Mesodermal cell (in vitro differentiated cells): Measurements from ENCODE around the gene LDLRAD2.

Experiments
- H3K27ac ChIP-seq: 2 replicates; pipeline ENCODE4 v1.7.0; 2013; ENCODE audit warnings: mild to moderate bottlenecking, low read depth, low read length, moderate library complexity; ENCODE audit not compliant: severe bottlenecking
- H3K36me3 ChIP-seq: 2 replicates; pipeline ENCODE4 v1.7.1; 2013; ENCODE audit warnings: mild to moderate bottlenecking, low read length, moderate library complexity; ENCODE audit not compliant: control insufficient read depth, insufficient read depth
- H3K4me1 ChIP-seq: one replicate; pipeline ENCODE4 v1.7.1; 2013; ENCODE audit warnings: mild to moderate bottlenecking, low read length; ENCODE audit not compliant: insufficient read depth, control insufficient read depth, poor library complexity, severe bottlenecking
- H3K4me3 ChIP-seq: 2 replicates; pipeline ENCODE4 v1.7.0; 2013; ENCODE audit warnings: low read length, control low read depth, mild to moderate bottlenecking; ENCODE audit not compliant: insufficient read depth, poor library complexity, severe bottlenecking; ENCODE audit errors: extremely low read depth
- H3K9me3 ChIP-seq: 2 replicates; pipeline ENCODE4 v1.7.1; 2013; ENCODE audit warnings: mild to moderate bottlenecking, low read length, moderate library complexity; ENCODE audit not compliant: control insufficient read depth
- WGBS, 2 experiments: methylation state at CpG; one replicate each; pipeline ENCODE4 v1.1.5; 2013; ENCODE audit warnings: missing lambda C conversion rate in 2 of 2; ENCODE audit not compliant: insufficient coverage in 2 of 2; 5-methylcytosine and 5-hydroxymethylcytosine counted together

The LDLRAD2 gene

DNA sequence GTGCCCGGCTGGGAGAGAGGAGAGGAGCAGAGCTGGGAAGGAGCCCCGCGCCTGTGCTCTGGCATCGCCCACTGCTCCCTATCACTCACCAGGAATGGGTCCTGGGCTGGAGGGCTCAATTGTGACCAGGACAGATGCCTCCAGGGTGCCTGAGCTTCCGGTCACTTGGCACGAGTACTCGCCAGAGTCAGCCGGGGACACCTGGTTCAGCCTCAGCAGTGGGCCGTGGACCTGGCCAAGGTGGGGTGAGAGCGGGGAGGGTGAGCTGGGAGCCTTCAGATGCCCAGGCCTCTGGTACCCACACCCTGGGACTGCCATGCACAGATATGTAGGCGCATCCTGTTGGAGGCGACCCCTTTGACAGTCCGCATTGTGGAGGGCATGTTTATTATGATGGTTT lies 31.1 kb downstream of the LDLRAD2 start:
- WGBS, 2 experiments, result 94 to 98% methylated on average over 9 to 11 of the region's 13 CpGs
- no peaks in the 10 kb centered on the region for H3K9me3 ChIP-seq
- peaks cover 86% of the 10 kb centered on the region for H3K36me3 ChIP-seq
- H3K27ac ChIP-seq, result no peak overlapping the region
- H3K4me3 ChIP-seq, result no peak overlapping the region
- no peaks in the 10 kb centered on the region for H3K4me1 ChIP-seq

DNA sequence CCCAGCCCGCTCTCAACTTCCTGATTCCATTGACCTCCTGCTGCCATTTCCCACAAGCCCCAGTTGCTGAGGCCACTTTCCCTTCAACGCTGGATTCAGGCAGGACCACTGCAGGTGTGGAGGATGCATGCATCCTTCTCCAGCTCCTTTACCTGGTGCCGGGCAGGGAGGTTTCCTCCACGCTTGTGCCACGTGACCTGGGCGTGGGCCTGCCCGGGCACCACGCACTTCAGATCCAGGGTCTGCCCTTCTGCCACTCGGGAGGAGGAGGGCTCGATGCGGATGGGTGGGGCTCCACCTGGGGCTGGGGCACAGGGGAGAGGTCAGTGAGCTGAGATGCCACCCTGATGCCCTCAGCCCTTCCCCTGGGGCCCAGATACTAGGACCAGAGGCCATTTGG lies 31.9 kb downstream of the LDLRAD2 start:
- 86 to 100% methylated on average over 4 to 10 of the region's 11 CpGs for WGBS, 2 experiments
- Histone ChIP-seq H3K4me1 (no peaks in the 10 kb centered on the region), H3K4me3 (no peak overlapping the region), H3K27ac (no peak overlapping the region), H3K36me3 (peaks cover 80% of the 10 kb centered on the region), H3K9me3 (no peaks in the 10 kb centered on the region)

DNA sequence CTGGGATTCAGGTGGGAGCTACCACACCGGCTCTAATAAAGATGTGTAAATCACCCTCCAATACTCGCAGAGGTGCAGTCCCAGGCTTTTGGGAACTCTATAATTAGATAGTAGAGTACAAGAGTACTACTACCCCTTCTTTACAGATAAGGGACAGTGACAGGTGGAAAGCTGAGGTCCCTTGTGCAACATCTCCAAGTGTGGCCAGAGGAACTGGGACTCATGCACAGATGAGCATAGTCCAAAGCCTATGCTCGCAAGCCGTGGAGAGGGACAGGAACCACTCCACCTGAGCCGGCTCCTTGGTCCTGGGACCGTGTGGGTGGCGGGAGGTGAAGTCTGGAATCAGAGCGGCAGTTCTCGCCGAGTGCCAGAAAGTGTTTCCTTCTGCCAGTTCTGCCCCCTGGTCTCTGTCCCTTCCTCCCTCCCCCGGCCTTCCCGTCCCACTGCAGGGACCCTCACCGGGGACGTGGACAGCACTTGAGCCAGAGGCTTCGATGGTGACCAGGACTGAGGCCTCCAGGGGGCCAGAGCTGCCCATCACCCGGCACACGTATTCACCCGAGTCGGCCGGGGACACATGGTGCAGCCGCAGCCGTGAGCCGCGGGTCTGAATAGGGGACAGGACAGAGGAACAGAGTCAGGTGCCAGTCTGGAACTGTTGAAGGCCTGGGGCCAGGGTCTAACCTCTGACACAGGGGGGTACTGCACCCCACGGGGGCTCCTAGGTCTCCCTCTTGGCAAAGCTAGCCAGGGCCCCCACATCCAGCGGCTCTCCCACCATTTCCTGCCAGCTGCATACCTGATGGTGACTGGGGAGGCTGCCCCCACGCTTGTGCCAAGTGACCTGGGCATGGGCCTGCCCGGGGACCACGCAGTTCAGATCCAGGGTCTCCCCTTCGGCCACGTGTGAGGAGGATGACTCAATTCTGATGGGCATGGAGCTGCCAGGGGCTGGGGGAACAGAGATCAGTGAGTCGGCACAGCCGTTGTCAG lies 33.9 kb downstream of the LDLRAD2 start:
- H3K4me1 ChIP-seq, result no peaks in the 10 kb centered on the region
- no peaks in the 10 kb centered on the region for H3K9me3 ChIP-seq
- H3K27ac ChIP-seq, result no peak overlapping the region
- H3K4me3 ChIP-seq, result no peak overlapping the region
- 95 to 96% methylated on average over 26 to 27 of the region's 33 CpGs for WGBS, 2 experiments
- peaks cover 78% of the 10 kb centered on the region for H3K36me3 ChIP-seq

DNA sequence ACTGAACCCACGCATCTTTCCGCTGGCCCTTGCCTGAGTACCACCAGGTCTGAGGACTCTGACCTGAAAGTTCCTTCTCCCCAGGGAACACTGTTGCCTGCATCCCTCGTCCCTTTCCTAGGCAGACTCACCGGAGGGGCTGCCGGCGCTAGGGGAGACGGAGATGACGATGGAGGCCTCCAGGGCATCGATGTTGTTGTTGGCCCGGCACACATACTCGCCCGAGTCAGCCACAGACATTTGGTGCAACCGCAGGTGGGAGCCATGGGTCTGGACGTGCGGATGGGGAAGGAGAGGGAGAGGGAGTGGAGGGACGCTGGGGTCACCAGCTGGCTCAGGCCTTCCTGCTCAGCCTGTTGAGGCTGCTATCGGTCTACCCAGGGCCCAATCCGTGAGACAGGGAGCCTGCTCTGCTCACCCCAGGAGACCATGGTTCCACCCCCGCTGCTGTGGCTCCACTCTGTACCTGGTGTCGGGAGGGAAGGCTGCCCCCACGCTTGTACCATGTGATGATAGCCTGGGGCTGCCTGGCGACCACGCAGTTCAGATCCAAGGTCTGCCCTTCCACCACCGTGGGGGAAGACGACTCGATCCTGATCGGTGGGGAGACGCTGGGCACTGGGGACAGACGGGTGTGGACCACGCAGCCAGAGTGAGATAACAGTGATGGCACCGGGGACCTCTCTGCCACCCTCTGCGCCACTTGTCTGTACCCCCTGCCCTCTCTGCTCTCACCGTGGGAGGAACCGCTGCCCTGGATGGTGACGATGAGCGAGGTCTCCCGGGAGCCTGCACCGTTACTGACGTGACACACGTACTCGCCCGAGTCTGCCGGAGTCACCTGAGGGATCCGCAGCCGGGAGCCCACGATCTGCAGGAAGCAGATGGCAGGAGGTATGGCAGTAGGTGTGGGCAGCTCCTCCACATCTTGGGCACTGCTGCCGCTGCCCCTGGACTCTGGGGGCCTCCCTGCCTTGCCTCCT lies 35.4 kb downstream of the LDLRAD2 start:
- Histone ChIP-seq H3K4me3 (no peak overlapping the region), H3K4me1 (no peaks in the 10 kb centered on the region), H3K9me3 (no peaks in the 10 kb centered on the region), H3K36me3 (peaks cover 76% of the 10 kb centered on the region), H3K27ac (no peak overlapping the region)
- 95 to 97% methylated on average over 37 to 47 of the region's 47 CpGs for WGBS, 2 experiments

DNA sequence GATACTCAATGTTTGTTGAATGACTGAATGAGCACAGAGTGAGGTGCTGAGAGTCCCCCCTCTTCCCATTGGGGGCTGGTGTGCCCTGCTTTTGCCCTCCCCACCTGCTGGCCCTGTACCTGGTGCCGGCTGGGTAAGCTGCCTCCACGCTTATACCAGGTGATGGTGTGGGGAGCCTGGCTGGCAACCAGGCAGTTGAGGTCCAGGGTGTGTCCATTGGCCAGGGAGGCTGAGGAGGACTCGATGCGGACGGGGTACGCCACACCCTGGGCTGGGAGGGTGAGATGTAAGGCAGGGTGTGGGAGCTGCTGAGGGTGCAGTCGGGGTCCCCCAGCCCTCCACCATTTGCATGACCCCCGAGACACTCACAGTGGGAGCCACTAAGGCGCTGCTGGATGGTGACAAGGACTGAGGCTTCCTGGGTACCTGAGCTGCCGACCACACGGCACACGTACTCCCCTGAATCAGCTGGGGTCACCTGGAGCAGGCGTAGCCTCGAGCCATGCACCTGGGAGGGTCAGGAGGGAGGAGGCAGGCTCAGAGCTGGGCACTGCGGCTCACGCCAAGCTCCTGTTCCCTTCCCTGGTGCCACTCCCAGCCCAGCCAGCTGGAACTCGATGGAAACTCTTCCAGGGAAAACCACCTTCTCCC lies 36.6 kb downstream of the LDLRAD2 start:
- no peaks in the 10 kb centered on the region for H3K4me1 ChIP-seq
- H3K27ac ChIP-seq, result no peak overlapping the region
- H3K36me3 ChIP-seq, result peaks cover 71% of the 10 kb centered on the region
- H3K9me3 ChIP-seq, result no peaks in the 10 kb centered on the region
- no peak overlapping the region for H3K4me3 ChIP-seq
- 96 to 97% methylated on average over 12 to 17 of the region's 17 CpGs for WGBS, 2 experiments

DNA sequence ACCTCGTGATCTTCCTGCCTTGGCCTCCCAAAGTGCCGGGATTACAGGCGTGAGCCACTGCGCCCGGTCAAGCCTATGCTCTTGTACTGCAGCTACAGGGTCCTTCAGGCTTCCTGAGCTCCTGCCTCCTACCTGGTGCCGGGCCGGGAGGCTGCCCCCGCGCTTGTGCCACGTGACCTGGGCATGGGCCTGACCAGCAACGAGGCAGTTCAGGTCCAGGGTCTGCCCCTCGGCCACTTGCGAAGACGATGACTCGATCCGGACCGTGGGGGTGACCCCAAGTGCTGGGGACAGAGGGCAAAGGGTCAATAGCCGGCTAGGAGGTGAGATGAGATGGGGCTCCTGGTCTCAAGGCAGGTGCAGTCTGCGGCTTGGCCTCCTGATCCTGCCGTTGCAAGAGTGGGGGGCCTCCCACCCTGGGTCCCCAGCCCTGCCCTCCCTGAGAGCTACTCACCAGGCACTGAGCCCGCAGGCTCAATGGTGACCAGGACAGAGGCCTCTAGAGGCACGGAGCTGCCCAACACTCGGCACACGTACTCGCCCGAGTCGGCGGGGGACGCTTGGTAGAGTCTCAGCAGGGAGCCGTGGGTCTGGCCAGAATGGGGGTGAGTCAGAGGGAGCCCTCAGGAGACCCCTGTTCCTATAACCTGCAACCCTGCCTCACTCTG lies 38.0 kb downstream of the LDLRAD2 start:
- H3K27ac ChIP-seq, result no peak overlapping the region
- no peaks in the 10 kb centered on the region for H3K4me1 ChIP-seq
- peaks cover 73% of the 10 kb centered on the region for H3K36me3 ChIP-seq
- H3K4me3 ChIP-seq, result no peak overlapping the region
- WGBS, 2 experiments, result 96 to 98% methylated on average over 23 to 28 of the region's 30 CpGs
- H3K9me3 ChIP-seq, result no peaks in the 10 kb centered on the region

DNA sequence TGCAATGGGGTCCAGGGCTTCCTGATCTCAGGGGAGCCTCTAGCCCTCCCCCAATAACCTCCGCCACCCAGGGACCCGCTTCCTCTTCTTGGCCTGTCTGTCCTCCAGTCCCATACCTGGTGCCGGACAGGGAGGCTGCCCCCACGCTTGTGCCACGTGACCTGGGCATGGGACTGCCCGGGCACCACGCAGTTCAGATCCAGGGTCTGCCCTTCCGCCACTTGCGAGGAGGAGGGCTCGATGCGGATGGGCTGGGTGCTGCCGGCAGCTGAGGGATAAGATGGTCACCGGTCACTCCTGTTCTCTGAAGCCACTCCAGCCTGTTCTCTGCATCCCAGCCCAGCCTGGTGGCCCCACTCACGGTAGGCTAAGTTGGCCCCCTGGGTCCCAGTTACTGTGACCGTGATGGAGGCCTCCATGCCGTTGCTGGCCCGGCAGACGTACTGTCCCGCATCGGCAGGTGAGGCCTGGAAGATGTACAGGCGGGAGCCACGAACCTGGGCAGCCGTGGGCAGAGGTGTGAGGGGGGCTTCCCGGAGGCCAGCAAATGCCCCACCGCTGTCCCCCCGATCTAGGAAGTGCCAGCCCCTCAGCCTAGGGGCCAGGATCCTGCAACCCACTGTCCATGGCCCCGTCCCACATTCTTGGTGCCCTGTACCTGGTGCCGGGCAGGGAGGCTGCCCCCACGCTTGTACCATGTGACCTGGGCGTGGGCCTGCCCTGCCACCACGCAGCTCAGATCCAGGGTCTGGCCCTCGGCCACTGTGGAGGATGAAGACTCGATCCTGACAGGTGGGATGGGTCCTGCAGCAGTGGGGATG lies 39.6 kb downstream of the LDLRAD2 start:
- 95 to 97% methylated on average over 27 to 33 of the region's 33 CpGs for WGBS, 2 experiments
- Histone ChIP-seq H3K4me3 (no peak overlapping the region), H3K4me1 (no peaks in the 10 kb centered on the region), H3K27ac (no peak overlapping the region), H3K9me3 (no peaks in the 10 kb centered on the region), H3K36me3 (peaks cover 75% of the 10 kb centered on the region)

DNA sequence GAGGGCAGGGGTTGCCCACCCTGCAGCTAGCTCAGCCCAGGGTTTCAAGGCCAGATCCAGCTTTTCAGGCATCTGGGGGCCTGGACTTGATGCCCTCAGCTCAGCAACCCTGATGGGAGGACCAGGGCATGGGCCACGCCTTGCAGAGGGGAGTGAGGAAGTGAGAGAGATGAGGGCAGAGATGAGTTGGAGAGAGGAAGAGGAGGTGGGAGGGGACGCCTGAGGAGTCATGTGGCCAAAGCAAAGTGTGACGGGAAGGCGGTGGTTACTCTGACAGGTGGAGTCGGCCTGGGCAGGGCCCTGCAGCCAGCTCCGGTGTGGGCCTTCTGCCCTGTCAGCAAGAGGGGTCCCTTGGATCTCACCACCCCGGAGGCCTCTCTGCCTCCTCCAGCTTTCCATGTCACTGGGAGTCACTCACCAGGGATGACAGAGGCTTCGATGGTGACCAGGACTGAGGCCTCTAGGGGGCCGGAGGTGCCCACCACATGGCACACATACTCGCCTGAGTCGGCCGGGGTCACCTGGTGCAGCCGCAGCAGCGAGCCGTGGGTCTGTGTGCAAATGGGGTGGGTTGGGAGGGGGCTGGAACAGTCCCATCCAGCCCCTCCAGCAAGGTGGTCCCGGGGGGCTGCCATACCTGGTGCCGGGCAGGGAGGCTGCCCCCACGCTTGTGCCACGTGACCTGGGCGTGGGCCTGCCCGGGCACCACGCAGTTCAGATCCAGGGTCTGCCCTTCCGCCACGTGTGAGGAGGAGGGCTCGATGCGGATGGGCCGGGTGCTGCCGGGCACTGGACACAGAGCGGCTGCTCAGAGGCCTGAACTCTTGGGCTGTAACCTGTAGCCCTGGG lies 40.4 kb downstream of the LDLRAD2 start:
- Histone ChIP-seq H3K36me3 (peaks cover 75% of the 10 kb centered on the region), H3K4me1 (no peaks in the 10 kb centered on the region), H3K27ac (no peak overlapping the region), H3K9me3 (no peaks in the 10 kb centered on the region), H3K4me3 (no peak overlapping the region)
- WGBS, 2 experiments, result 92 to 94% methylated on average over 16 to 28 of the region's 29 CpGs

DNA sequence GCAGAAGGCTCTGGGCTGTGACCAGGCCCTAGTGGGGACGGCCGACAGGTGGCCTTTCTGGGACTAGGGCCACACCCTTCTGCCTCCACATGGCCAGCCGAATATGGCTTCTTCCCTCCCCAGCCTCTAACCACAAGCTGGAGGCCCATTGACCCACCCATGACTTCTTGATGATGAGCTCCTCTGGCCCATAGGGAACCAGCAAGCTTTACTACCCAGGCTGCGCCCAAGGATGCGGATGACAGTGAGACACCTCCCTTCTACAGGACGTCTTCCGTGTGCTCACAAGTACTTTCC lies 41.0 kb downstream of the LDLRAD2 start:
- Histone ChIP-seq H3K9me3 (no peaks in the 10 kb centered on the region), H3K27ac (no peak overlapping the region), H3K36me3 (peaks cover 78% of the 10 kb centered on the region), H3K4me1 (no peaks in the 10 kb centered on the region), H3K4me3 (no peak overlapping the region)
- WGBS, 2 experiments, result 81 to 88% methylated on average over 4 to 7 of the region's 7 CpGs
